GM10266 (cell line): ENCODE data around the gene SP140.
A peak's percentile ranks its signal among the peaks of the same experiment; 100 is the strongest.
"Not testable (repeated sequence)": the region's sequence is repeated elsewhere in the genome, so short reads cannot be mapped to it uniquely, and the experiment has no call there.

ENCODE experiments used
- DNase-seq: peaks from one replicate; pipeline ENCODE4 v3.0.0; 2012; ENCODE audit errors: extremely low spot score
- CTCF ChIP-seq: IDR thresholded peaks from 2 replicates; pipeline ENCODE4 v1.5.1; 2012; ENCODE audit warnings: mild to moderate bottlenecking, low read depth; ENCODE audit not compliant: control insufficient read depth, insufficient read depth; ENCODE audit errors: missing control alignments

Gene SP140

DNA sequence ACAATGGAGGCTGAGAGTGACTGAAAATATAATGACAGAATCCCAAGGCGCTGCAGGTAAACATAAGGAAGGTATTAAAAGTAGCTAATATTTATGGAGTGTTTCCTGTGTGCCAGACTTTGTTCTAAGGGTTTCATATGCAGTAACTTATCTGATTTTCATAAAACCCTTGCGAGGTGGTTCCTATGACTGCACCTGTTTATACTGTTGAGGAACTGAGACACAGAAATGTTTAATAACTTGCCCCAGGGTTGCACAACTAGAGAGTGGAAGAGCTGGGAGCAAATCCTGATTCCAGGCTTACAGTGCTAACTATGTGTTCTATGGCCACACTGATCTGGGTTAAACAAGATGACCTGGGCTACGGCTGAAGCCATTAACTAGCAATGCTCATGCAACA, 8.1 kb upstream of the SP140 start:
- no peak for DNase-seq
- TF ChIP-seq CTCF = no peak

GRCh38 chr2:230218421-230218820, 7.1 kb upstream of the SP140 start:
- no peak for DNase-seq
- TF ChIP-seq CTCF = no peak

- no peak for TF ChIP-seq CTCF
- peak; percentile 67 for DNase-seq
These were observed 5.9 kb upstream of the SP140 start, which contains the start of gene SP110 for GRCh38 chr2:230219419-230220331. Gene SP110, minus strand, starts transcription at chr2:230219984. Its CDS starts 3,057 bp downstream, at chr2:230216927.

DNA sequence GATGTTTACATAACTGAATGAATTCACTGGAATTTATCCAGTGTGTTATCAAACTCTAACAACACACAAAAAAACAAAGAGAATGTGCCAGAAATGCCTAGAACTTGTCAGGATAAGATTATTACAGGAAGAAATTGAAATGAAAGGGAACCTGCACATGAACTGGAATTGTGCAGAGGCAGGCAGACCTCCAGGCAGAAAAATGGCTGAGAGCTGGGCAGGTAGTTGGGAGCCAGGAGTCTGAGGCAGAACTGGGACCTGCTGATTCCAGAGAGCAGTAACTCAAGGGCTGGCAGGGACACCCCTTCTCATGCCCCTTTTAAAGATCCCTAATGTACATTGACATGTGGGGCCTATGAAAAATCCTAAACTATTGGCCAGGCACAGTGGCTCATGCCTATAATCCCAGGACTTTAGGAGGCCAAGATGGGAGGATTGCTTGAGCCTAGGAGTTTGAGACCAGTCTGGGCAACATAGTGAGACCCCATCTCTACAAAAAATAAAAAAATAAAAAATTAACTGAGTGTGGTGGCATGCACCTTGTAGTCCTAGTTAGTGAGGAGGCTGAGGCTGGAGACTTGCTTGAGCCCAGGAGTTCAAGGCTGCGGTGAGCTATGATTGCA, 5.1 kb upstream of the SP140 start:
- TF ChIP-seq CTCF = no peak
- DNase-seq = no peak

- TF ChIP-seq CTCF = no peak
These were observed 4.0 kb upstream of the SP140 start for GRCh38 chr2:230221493-230221892.

DNA sequence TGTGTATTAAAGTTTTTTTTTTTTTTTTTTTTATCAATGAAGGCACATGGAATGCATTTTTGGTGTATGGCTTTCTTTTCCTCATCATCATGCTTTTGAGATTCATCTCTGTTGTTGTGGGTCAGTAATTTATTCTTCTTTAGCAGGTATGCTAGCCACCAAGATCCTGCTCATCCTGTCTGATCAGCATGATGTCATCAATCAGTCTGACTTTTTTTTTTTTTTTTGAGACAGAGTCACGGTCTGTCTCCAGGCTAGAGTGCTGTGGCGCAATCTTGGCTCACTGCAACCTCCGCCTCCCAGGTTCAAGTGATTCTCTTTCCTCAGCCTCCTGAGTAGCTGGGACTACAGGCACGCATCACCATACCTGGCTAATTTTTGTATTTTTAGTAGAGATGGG, 2.7 kb upstream of the SP140 start:
- not testable (repeated sequence) for DNase-seq

More at GRCh38 chr2:230221493-230221892, 4.0 kb upstream of the SP140 start:
- no peak for DNase-seq

GRCh38 chr2:230224458-230224857, 1.1 kb upstream of the SP140 start:
- no peak for TF ChIP-seq CTCF
- DNase-seq = no peak
